ENCODE results near the gene GAST. TPM values are rescaled to one million over a fixed set of nuclear protein-coding genes. Genes with fewer than 3 reads are reported as not detected.

GAST gene
- total and polyA plus RNA-seq, 9 of the 15 experiments (the other 6 are each of a cell fraction or from before 2014, with no cell fraction given): not detected

GRCh38 chr17:41689497-41690299 is 22.4 kb upstream of the GAST start (continued):
- TF ChIP-seq TRIM28 (IDR thresholded peaks at IDR 0.05): no peak
- no peak for TF ChIP-seq CBX1 (IDR thresholded peaks at IDR 0.05; ENCODE audit: low read depth)
- TF ChIP-seq MYC (IDR thresholded peaks at IDR 0.05; ENCODE audit: low read depth, low read length): peak; percentile 99
- peak; percentile 74; the same call in 1 of the 2 replicates for TF ChIP-seq MYC (CRISPR knock-in tag; IDR thresholded peaks at IDR 0.05; ENCODE audit: borderline replicate concordance, low read depth)
- TF ChIP-seq, protein P1, sequence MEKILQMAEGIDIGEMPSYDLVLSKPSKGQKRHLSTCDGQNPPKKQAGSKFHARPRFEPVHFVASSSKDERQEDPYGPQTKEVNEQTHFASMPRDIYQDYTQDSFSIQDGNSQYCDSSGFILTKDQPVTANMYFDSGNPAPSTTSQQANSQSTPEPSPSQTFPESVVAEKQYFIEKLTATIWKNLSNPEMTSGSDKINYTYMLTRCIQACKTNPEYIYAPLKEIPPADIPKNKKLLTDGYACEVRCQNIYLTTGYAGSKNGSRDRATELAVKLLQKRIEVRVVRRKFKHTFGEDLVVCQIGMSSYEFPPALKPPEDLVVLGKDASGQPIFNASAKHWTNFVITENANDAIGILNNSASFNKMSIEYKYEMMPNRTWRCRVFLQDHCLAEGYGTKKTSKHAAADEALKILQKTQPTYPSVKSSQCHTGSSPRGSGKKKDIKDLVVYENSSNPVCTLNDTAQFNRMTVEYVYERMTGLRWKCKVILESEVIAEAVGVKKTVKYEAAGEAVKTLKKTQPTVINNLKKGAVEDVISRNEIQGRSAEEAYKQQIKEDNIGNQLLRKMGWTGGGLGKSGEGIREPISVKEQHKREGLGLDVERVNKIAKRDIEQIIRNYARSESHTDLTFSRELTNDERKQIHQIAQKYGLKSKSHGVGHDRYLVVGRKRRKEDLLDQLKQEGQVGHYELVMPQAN (IDR thresholded peaks at IDR 0.05; ENCODE audit: borderline replicate concordance): peak; percentile 88
- TF ChIP-seq TARDBP (IDR thresholded peaks at IDR 0.05): 0 out of 2 replicates have a peak, but pooled peaks have one; percentile 3
- no peak for TF ChIP-seq MED1 (CRISPR knock-in tag; IDR thresholded peaks at IDR 0.05; ENCODE audit: borderline replicate concordance)
- TF ChIP-seq NR2C1 (IDR thresholded peaks at IDR 0.05): no peak
- no peak for TF ChIP-seq NR2C1 (tag; IDR thresholded peaks at IDR 0.05)
- no peak for TF ChIP-seq NR1H2 (CRISPR knock-in tag; IDR thresholded peaks at IDR 0.05)
- TF ChIP-seq ZNF12 (CRISPR knock-in tag; IDR thresholded peaks at IDR 0.05): no peak
- no peak for TF ChIP-seq CHD1 (IDR thresholded peaks at IDR 0.05; ENCODE audit: low read length)
- no peak for TF ChIP-seq NFE2 (IDR thresholded peaks at IDR 0.05; ENCODE audit: low read depth)
- no peak for TF ChIP-seq SLC30A9 (CRISPR knock-in tag; IDR thresholded peaks at IDR 0.05)
- no peak for TF ChIP-seq RB1 (IDR thresholded peaks at IDR 0.05; ENCODE audit: low read depth)
- TF ChIP-seq, protein P2, sequence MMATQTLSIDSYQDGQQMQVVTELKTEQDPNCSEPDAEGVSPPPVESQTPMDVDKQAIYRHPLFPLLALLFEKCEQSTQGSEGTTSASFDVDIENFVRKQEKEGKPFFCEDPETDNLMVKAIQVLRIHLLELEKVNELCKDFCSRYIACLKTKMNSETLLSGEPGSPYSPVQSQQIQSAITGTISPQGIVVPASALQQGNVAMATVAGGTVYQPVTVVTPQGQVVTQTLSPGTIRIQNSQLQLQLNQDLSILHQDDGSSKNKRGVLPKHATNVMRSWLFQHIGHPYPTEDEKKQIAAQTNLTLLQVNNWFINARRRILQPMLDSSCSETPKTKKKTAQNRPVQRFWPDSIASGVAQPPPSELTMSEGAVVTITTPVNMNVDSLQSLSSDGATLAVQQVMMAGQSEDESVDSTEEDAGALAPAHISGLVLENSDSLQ (IDR thresholded peaks at IDR 0.05): no peak
- TF ChIP-seq MIER1 (IDR thresholded peaks at IDR 0.05; ENCODE audit: low read depth): no peak
- TF ChIP-seq CCAR2 (IDR thresholded peaks at IDR 0.05; ENCODE audit: low read depth, low read length): no peak
- TF ChIP-seq, protein P3, sequence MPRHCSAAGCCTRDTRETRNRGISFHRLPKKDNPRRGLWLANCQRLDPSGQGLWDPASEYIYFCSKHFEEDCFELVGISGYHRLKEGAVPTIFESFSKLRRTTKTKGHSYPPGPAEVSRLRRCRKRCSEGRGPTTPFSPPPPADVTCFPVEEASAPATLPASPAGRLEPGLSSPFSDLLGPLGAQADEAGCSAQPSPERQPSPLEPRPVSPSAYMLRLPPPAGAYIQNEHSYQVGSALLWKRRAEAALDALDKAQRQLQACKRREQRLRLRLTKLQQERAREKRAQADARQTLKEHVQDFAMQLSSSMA (CRISPR knock-in tag; IDR thresholded peaks at IDR 0.05): peak; percentile 60; the same call in 1 of the 2 replicates
- TF ChIP-seq WHSC1 (IDR thresholded peaks at IDR 0.05; ENCODE audit: low read length): no peak
- TF ChIP-seq, protein P4, sequence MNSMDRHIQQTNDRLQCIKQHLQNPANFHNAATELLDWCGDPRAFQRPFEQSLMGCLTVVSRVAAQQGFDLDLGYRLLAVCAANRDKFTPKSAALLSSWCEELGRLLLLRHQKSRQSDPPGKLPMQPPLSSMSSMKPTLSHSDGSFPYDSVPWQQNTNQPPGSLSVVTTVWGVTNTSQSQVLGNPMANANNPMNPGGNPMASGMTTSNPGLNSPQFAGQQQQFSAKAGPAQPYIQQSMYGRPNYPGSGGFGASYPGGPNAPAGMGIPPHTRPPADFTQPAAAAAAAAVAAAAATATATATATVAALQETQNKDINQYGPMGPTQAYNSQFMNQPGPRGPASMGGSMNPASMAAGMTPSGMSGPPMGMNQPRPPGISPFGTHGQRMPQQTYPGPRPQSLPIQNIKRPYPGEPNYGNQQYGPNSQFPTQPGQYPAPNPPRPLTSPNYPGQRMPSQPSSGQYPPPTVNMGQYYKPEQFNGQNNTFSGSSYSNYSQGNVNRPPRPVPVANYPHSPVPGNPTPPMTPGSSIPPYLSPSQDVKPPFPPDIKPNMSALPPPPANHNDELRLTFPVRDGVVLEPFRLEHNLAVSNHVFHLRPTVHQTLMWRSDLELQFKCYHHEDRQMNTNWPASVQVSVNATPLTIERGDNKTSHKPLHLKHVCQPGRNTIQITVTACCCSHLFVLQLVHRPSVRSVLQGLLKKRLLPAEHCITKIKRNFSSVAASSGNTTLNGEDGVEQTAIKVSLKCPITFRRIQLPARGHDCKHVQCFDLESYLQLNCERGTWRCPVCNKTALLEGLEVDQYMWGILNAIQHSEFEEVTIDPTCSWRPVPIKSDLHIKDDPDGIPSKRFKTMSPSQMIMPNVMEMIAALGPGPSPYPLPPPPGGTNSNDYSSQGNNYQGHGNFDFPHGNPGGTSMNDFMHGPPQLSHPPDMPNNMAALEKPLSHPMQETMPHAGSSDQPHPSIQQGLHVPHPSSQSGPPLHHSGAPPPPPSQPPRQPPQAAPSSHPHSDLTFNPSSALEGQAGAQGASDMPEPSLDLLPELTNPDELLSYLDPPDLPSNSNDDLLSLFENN (IDR thresholded peaks at IDR 0.05; ENCODE audit: low read depth in 2 of 2, low read length in 2 of 2): no peak
- TF ChIP-seq NFRKB (IDR thresholded peaks at IDR 0.05; ENCODE audit: low read depth): 0 out of 2 replicates have a peak, but pooled peaks have one; percentile 27
- no peak; the same call in 1 of the 2 replicates for TF ChIP-seq BHLHE40 (IDR thresholded peaks at IDR 0.05; ENCODE audit: low read length)
